GM19238 (cell line): ENCODE data around the gene LTB4R.
A peak's percentile ranks its signal among the peaks of the same experiment; 100 is the strongest.
"Not testable (repeated sequence)": the region's sequence is repeated elsewhere in the genome, so short reads cannot be mapped to it uniquely, and the experiment has no call there.

ENCODE experiments used
- DNase-seq: peaks from one replicate; pipeline ENCODE4 v3.0.0; 2011; ENCODE audit warnings: low spot score; ENCODE audit not compliant: insufficient read length

The LTB4R gene

DNA sequence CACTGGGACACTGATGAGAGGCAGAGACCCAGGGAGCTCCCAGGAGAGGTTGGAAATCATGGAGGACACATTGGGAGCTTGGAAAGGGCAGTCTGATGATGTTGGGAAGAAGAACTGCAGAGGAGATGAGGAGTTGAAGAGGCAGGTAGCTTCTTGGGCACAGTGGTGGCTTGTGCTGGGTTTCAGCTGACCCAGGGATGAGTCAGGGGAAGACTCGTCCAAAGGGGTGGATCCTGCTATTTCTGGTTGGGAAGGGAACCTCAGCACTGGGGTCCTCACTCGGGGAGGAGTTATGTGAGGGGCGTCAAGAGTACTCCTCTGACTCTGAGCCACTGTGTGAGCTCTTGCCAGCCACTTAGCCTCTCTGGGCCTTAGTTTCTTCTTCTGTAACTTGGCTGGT is 12.0 kb downstream of the LTB4R start:
- no peak for DNase-seq

DNA sequence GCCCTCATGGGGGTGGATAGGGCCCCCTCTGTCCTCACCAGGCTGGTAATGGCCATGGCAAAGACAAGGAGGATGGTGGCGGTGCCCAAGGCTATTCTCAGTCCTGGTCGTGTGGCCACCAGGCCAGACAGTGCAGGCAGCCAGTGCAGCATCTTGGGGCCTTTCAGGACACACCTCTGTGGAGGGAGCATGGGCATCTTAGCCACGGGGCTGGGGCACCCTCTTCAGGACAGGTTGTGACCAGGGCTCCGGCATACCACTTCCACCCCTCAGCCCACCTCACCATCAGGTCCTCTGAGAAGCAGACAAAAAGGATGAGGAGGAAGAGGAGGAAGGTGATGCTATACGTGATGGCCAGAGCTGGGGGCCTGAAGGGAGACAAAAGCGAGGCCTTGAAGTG is 12.7 kb downstream of the LTB4R start:
- no peak for DNase-seq

DNA sequence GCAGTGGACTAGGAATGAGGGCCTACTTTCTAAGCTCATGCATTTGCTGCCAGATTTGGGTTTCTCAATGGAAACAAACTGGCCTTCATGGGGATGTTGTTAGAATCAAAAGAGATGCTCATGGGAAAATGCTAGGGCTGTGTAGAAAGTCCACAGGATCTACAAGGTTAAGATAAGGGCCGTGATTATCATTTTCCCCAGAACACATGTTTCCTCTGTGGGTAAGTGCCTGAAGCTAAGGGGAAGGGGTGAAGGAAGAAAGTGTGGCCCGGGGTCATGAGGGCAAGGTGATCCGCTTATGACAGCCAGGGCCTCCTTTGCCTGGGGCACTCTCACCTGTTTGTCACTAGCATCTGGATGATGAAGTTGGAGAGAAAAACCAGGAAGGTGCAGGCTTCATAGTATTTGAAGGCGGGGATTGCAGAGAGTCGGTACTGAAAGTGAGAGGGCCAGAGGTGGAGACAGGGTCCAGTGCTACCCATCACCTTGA is 13.8 kb downstream of the LTB4R start:
- DNase-seq = no peak

GRCh38 chr14:24325963-24326362 is 14.7 kb downstream of the LTB4R start:
- DNase-seq = no peak

DNA sequence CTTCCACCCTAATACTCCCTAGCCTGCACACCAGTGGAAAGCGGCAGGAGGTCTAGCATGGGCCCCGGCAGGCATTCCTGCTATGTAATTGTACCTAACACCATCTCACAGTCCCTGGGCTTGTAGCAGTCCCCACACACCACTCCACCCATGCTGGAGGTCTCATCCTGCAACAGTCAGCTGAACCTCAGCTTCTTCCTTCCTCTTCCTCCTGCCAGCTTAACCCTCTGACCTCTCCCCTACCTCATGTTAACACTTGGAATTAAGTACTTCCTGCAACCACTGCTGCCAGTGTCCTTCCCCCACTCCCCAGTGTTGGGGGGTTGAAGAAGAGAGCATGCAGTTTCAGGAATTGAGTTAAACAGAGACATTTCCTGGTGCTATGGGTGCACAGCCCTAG is 16.0 kb downstream of the LTB4R start:
- no peak for DNase-seq

DNA sequence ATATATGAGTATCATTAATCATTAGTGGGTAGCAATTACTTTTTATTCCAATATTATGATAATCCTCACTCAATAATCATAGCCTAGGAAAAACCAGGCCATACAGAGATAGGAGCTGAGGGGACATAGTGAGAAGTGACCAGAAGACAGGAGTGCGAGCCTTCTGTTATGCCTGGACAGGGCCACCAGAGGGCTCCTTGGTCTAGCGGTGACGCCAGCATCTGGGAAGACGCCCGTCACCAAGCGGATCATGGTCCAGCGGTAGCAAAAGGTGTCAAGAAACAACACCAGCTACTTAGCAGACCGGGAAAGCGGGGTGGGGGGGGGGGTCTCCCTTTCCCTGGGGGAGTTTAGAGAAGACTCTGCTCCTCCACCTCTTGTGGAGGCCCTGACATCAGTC is 16.6 kb downstream of the LTB4R start:
- DNase-seq = not testable (repeated sequence)

DNA sequence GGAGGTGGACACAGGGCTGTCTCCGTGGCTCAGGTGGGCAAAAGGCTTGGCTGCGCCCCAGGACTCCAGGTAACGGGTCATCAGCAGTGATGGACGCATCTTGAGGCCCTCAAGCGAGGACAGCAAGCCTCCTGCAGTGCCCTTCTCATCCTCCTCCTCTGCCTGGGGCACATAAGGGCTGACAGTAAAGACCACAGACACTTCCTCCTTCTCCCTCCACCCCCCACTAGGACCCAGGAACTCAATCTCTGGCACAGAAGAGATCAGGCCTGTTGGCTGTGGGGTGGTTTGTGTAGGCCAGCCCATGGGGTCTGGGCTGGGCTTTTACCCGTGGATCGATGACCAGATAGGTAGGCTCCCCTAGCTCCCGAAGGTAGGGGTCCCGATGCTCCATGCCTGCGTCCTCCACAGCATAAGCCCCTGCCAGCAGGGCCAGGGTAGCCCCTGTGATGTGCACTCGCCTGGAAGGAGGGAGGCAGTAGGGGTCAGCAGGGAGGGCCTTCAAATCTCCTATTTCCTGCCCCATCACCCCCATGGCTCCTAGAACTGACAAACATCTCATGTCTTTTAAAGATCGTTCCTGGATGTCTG is 17.9 kb downstream of the LTB4R start:
- DNase-seq = no peak

DNA sequence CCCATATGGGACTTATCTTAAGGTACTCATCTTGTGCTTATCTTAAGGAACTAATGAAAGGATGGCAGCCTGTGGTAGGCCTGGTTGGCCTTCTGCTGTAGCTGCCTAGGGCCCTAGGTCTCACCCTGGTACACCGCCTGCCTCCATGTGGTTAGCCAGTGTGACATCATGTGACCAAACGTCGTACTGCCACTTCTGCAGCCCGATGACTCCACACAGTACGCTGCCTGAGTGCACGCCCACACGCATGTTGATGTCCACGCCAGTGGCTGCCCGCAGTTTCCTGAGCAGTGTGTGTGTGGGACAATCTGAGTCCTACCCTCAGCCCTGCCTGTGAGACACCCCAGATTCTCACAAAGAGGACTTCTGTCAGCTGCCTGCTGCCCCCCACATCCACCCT is 18.4 kb downstream of the LTB4R start:
- no peak for DNase-seq

DNA sequence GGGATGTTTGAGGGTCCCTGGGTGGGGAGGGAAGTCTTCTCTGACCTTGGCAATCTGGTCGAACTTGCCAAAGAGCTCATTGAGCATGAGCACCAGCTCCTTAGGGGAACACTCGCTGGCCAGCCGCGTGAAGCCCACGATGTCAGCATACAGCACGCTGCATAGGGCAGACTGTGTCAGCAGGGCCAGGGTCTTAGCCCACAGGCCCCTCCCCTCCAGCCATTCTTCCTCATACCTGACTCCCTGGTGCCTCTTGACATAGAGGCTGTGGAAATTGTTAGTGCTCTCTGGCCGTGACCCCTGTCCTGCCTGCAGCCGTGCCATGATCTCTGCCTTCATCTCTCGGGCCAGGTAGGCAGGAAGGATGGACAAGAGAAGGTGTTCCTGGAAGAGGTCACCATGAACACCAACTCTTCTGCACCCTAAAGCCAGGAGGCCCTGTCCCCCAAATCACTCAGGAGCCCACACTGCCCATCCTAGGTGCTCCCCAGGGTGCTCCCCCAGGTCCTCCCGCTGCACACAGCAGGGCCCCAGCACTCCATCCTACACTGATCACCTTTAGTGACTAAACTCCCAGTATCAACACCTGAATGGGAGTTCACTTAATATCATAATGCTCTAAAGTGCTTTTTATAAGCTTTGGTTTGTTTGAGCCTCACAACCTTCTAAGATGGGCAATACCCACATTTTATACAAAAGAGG is 19.8 kb downstream of the LTB4R start:
- no peak for DNase-seq

DNA sequence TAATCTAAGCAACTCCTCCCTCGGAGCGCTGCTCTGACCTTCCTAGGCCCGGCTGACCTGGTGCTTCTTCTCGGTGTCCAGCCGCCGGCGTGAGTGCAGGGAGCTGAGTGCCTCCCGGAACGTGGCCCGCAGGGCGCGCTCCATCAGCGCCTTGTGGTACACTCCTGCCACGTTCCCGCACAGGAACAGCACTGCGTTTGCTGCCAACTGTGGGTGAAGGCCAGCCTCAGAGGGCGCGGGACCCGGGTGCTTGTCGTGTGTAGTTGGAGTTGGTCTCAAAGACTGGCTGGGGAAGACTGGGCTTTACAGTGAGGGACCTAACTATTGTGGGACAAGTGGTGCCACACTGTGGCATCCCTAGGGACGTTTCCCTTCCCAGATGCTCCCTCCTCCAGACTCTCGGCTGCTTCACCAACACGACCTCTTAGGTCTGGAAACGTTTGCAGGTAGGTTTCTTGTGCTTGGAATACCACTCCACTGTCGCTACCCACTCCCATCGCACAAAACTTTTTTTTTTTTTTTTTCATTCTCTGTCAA is 20.5 kb downstream of the LTB4R start:
- DNase-seq = no peak

GRCh38 chr14:24332268-24332993 is 21.1 kb downstream of the LTB4R start:
- DNase-seq = peak; percentile 93

GRCh38 chr14:24334431-24335291 is 23.4 kb downstream of the LTB4R start, which contains the start of gene ADCY4:
Gene ADCY4 (minus strand): TSS chr14:24335071. CDS start chr14:24334652, 419 bp downstream.
- DNase-seq = no peak

DNA sequence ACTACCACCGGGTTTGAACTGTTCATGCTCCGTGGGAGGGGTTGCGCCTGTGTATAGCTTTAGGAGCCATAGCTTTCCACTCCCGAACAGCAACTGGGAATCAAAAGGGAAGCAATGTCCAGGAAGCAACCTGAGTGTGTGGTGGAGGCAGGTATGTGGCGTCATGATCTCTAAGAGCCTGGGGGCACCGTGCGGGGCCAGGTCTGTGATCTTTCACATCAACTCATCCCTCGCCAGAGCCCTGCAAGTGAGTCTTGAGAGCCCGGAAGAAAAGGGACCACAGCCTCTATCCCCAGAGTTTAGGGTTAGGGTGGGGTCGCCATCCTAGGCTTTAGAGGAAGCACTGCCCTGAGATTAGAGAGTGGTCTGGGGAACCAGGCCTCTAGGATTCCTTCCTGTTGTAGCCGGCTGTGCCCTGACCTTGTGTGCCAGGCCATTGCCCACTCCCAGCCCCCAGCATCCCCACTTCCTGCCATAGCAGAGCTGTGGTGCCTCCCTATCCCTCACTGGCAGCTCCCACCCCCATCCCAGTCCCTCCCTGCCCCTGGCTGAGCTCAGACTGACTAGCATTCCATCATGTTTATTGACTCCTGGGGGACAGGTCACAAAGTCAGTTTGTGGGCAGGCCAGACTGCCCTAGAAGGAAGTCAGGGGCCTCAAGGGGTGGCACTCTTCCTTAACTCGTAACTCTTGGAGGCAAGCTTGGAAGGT is 24.3 kb downstream of the LTB4R start:
- no peak for DNase-seq

GRCh38 chr14:24337144-24337823 is 26.0 kb downstream of the LTB4R start:
- no peak for DNase-seq

GRCh38 chr14:24337824-24338175 is 26.5 kb downstream of the LTB4R start:
- DNase-seq = no peak

- DNase-seq = no peak
Observed at GRCh38 chr14:24338843-24339242, 27.5 kb downstream of the LTB4R start.

DNA sequence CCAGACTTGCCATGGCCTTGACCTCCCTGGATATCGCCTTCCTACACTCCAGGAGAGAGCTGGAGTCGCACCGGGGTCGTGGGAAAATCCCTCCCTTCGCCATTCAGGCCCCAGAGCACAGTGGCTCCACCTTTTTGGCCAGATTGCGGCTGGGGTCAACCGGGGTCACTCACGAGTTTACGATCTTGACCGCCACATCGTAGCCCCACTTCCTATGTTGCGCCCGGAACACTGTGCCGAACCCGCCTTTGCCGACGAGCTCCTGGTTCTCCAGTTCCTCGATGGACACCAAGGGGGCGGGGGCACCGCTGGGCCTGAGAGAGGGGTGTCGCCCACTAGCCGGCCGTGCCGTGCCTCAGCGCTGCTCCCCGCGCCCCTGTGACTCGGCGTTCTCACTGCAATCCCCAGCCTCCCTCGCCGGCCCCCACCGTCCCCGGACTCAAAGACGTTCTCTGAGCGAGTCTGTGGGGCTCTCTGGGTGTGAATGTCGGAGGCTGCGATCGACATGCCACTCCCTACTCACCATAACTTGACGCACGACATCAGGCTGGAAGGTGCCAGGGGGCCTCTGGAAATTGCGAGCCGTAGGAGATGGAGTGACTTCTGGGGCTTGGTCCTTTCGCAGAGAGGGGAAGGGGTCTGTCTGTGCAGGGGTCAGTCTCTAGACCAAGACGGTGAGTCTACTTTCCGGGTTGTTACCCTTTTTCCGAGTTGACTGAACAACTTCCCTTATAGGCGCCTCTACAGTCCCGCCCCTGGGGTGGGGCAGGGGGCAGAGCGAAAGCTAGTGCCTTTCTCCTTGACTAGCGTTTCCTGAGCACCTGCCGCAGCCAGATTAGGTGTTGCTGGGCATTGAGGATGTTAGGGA is 28.2 kb downstream of the LTB4R start, which contains the start of gene RIPK3:
Gene RIPK3 (minus strand): TSS at position 708 of the 868 bp plus-strand sequence. CDS start 165 bp downstream, at position 543.
- DNase-seq = peak; percentile 82

- no peak for DNase-seq
Observed at GRCh38 chr14:24340606-24341005, 29.3 kb downstream of the LTB4R start.

- no peak for DNase-seq
Observed at GRCh38 chr14:24342889-24343288, 31.6 kb downstream of the LTB4R start.
